ENCODE data around the gene CYSLTR2.

Gene CYSLTR2

GRCh38 chr13:48653472-48653939, at the start of gene CYSLTR2:
CYSLTR2 (plus strand) TSS chr13:48653929; CDS start chr13:48706818, 52,889 bp downstream.
- DNase-seq (ENCODE audit: low read depth), result no peak

GRCh38 chr13:48615049-48615448, 38.7 kb upstream of the CYSLTR2 start:
- no peak for DNase-seq (ENCODE audit: low read depth)

- DNase-seq (ENCODE audit: low read depth), result no peak
These were observed 34.8 kb upstream of the CYSLTR2 start for GRCh38 chr13:48618937-48619336.

GRCh38 chr13:48621056-48621455, 32.7 kb upstream of the CYSLTR2 start:
- DNase-seq (ENCODE audit: low read depth), result no peak

GRCh38 chr13:48624016-48624415, 29.7 kb upstream of the CYSLTR2 start:
- DNase-seq (ENCODE audit: low read depth), result no peak

GRCh38 chr13:48624858-48625257, 28.9 kb upstream of the CYSLTR2 start:
- DNase-seq (ENCODE audit: low read depth), result no peak

- no peak for DNase-seq (ENCODE audit: low read depth)
These were observed 28.2 kb upstream of the CYSLTR2 start for GRCh38 chr13:48625413-48626076.

GRCh38 chr13:48626077-48626449, 27.7 kb upstream of the CYSLTR2 start:
- no peak for DNase-seq (ENCODE audit: low read depth)

GRCh38 chr13:48626726-48627451, 26.8 kb upstream of the CYSLTR2 start:
- no peak for DNase-seq (ENCODE audit: low read depth)

- no peak for DNase-seq (ENCODE audit: low read depth)
These were observed 24.5 kb upstream of the CYSLTR2 start for GRCh38 chr13:48629277-48629676.

- no peak for DNase-seq (ENCODE audit: low read depth)
These were observed 23.4 kb upstream of the CYSLTR2 start for GRCh38 chr13:48630291-48630690.

- no peak for DNase-seq (ENCODE audit: low read depth)
These were observed 23.0 kb upstream of the CYSLTR2 start for GRCh38 chr13:48630773-48631172.

GRCh38 chr13:48631441-48631840, 22.3 kb upstream of the CYSLTR2 start:
- DNase-seq (ENCODE audit: low read depth), result no peak

- DNase-seq (ENCODE audit: low read depth), result no peak
These were observed 20.0 kb upstream of the CYSLTR2 start for GRCh38 chr13:48633700-48634099.

GRCh38 chr13:48634636-48635035, 19.1 kb upstream of the CYSLTR2 start:
- DNase-seq (ENCODE audit: low read depth), result no peak

GRCh38 chr13:48635478-48635877, 18.3 kb upstream of the CYSLTR2 start:
- no peak for DNase-seq (ENCODE audit: low read depth)

GRCh38 chr13:48636550-48636949, 17.2 kb upstream of the CYSLTR2 start:
- DNase-seq (ENCODE audit: low read depth), result no peak

- DNase-seq (ENCODE audit: low read depth), result no peak
These were observed 16.1 kb upstream of the CYSLTR2 start for GRCh38 chr13:48637601-48638000.

- no peak for DNase-seq (ENCODE audit: low read depth)
These were observed 13.0 kb upstream of the CYSLTR2 start for GRCh38 chr13:48640767-48641166.

- DNase-seq (ENCODE audit: low read depth), result no peak
These were observed 12.3 kb upstream of the CYSLTR2 start for GRCh38 chr13:48641404-48641803.

GRCh38 chr13:48642061-48642460, 11.7 kb upstream of the CYSLTR2 start:
- DNase-seq (ENCODE audit: low read depth), result no peak

GRCh38 chr13:48643159-48643558, 10.6 kb upstream of the CYSLTR2 start:
- DNase-seq (ENCODE audit: low read depth), result no peak

- DNase-seq (ENCODE audit: low read depth), result no peak
These were observed 9.6 kb upstream of the CYSLTR2 start for GRCh38 chr13:48644141-48644540.

GRCh38 chr13:48644951-48645350, 8.8 kb upstream of the CYSLTR2 start:
- DNase-seq (ENCODE audit: low read depth), result no peak

Measured in activated T-cell treated with anti-CD3 and anti-CD28 coated beads for 24 hours (primary cell).